WTC11 (cell line): ENCODE measurements around the gene OAS1.

Source experiments
- JUN ChIP-seq: sonication (generic); formaldehyde crosslinking; IDR thresholded peaks from 2 replicates; pipeline ENCODE4 v1.8.0; 2023; ENCODE audit warnings: mild to moderate bottlenecking, missing genetic modification reagents
- MYBL2 ChIP-seq: sonication (generic); formaldehyde crosslinking; IDR thresholded peaks from 2 replicates; pipeline ENCODE4 v1.8.1; 2023; ENCODE audit warnings: mild to moderate bottlenecking, moderate library complexity, missing genetic modification reagents
- NR2C2 ChIP-seq: sonication (generic); formaldehyde crosslinking; IDR thresholded peaks from 2 replicates; pipeline ENCODE4 v1.8.0; 2022; ENCODE audit warnings: mild to moderate bottlenecking, missing genetic modification reagents
- NR3C1 ChIP-seq: sonication (generic); formaldehyde crosslinking; conservative IDR thresholded peaks from 2 replicates; pipeline ENCODE4 v1.8.1; 2023; ENCODE audit warnings: low read depth, mild to moderate bottlenecking, missing genetic modification reagents
- SP1 ChIP-seq: sonication (generic); formaldehyde crosslinking; conservative IDR thresholded peaks from 2 replicates; pipeline ENCODE4 v1.8.1; 2022; ENCODE audit warnings: missing genetic modification reagents
- TEAD4 ChIP-seq: sonication (generic); formaldehyde crosslinking; IDR thresholded peaks from 2 replicates; pipeline ENCODE4 v1.8.0; 2022; ENCODE audit warnings: mild to moderate bottlenecking, missing genetic modification reagents
- ZNF121 ChIP-seq: sonication (generic); formaldehyde crosslinking; IDR thresholded peaks from 2 replicates; pipeline ENCODE4 v1.8.0; 2023; ENCODE audit warnings: missing genetic modification reagents
- ZNF423 ChIP-seq: fragments of 250-450 bp; sonication (Bioruptor Pico); IDR thresholded peaks from 2 replicates; pipeline ENCODE4 v2.1.2; 2022; ENCODE audit warnings: mild to moderate bottlenecking, moderate library complexity
- TF ChIP-seq, protein P1 (sequence below): fragments of 200-600 bp; IDR thresholded peaks from 2 replicates; pipeline ENCODE4 v1.8.0; 2022; ENCODE audit warnings: antibody characterized with exemption
- TF ChIP-seq, protein P2 (sequence below): sonication (generic); formaldehyde crosslinking; IDR thresholded peaks from 2 replicates; pipeline ENCODE4 v1.8.0; 2022; ENCODE audit warnings: missing genetic modification reagents
- TF ChIP-seq, protein P3 (sequence below): sonication (generic); formaldehyde crosslinking; IDR thresholded peaks from 2 replicates; pipeline ENCODE4 v1.8.0; 2022; ENCODE audit warnings: mild to moderate bottlenecking, missing genetic modification reagents
- TF ChIP-seq, protein P4 (sequence below): sonication (generic); formaldehyde crosslinking; IDR thresholded peaks from 2 replicates; pipeline ENCODE4 v1.8.0; 2022; ENCODE audit warnings: mild to moderate bottlenecking, missing genetic modification reagents
- TF ChIP-seq, protein P5 (sequence below): sonication (generic); formaldehyde crosslinking; IDR thresholded peaks from 2 replicates; pipeline ENCODE4 v1.8.1; 2022; ENCODE audit warnings: low read depth, mild to moderate bottlenecking, moderate library complexity, missing genetic modification reagents, borderline replicate concordance

DNA sequence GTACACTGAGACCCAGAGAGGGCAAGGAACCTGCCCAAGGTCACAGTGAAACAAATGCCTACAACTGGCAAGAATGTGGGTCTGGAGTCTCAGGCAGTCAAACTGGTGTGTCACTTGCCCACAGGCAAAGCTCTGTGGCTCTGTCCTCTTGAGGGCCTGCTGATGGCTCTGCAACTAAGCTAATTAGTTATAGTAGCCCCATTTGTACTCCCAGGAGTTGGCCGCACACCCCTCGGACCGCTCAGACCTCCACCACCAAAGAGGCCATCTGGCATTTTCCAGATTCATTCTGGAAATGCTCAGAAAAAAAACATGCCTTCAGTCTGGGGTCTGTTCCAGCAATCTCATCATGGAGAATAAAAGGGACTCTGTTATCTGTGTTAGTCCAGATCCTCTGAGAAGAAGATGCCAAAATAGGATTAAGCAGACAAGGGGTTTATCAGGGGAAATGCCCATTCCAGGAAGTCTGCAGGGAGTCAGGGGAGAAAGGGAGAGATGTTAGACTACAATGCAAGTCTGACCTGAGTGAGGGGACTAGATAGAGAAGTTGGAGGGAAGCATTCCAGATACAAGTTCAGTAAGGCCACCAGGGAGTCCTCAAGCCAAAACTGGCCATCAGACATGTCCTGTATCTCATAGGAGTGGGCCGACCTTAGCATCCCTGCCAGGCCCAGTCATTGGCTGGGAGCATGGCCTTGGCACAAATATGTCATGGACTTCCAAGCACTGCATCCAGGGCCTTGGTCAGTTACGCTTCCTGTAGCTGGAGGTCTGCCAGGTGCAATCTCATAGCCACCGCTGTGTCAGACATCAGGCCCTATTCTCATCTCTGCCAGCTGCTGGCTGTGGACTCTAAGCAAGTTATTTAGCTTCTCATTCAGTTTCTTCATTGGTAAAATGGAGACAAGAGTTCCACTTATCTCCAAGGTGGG, 15.4 kb upstream of the OAS1 start:
- TF ChIP-seq, protein P1, sequence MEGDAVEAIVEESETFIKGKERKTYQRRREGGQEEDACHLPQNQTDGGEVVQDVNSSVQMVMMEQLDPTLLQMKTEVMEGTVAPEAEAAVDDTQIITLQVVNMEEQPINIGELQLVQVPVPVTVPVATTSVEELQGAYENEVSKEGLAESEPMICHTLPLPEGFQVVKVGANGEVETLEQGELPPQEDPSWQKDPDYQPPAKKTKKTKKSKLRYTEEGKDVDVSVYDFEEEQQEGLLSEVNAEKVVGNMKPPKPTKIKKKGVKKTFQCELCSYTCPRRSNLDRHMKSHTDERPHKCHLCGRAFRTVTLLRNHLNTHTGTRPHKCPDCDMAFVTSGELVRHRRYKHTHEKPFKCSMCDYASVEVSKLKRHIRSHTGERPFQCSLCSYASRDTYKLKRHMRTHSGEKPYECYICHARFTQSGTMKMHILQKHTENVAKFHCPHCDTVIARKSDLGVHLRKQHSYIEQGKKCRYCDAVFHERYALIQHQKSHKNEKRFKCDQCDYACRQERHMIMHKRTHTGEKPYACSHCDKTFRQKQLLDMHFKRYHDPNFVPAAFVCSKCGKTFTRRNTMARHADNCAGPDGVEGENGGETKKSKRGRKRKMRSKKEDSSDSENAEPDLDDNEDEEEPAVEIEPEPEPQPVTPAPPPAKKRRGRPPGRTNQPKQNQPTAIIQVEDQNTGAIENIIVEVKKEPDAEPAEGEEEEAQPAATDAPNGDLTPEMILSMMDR = no peak
- TF ChIP-seq ZNF423 (no peak), NR3C1 (CRISPR knock-in tag) (no peak), NR2C2 (CRISPR knock-in tag) (no peak), ZNF121 (CRISPR knock-in tag) (no peak), TEAD4 (CRISPR knock-in tag) (no peak), JUN (CRISPR knock-in tag) (no peak), MYBL2 (CRISPR knock-in tag) (no peak), SP1 (CRISPR knock-in tag) (no peak)
- TF ChIP-seq, protein P2, sequence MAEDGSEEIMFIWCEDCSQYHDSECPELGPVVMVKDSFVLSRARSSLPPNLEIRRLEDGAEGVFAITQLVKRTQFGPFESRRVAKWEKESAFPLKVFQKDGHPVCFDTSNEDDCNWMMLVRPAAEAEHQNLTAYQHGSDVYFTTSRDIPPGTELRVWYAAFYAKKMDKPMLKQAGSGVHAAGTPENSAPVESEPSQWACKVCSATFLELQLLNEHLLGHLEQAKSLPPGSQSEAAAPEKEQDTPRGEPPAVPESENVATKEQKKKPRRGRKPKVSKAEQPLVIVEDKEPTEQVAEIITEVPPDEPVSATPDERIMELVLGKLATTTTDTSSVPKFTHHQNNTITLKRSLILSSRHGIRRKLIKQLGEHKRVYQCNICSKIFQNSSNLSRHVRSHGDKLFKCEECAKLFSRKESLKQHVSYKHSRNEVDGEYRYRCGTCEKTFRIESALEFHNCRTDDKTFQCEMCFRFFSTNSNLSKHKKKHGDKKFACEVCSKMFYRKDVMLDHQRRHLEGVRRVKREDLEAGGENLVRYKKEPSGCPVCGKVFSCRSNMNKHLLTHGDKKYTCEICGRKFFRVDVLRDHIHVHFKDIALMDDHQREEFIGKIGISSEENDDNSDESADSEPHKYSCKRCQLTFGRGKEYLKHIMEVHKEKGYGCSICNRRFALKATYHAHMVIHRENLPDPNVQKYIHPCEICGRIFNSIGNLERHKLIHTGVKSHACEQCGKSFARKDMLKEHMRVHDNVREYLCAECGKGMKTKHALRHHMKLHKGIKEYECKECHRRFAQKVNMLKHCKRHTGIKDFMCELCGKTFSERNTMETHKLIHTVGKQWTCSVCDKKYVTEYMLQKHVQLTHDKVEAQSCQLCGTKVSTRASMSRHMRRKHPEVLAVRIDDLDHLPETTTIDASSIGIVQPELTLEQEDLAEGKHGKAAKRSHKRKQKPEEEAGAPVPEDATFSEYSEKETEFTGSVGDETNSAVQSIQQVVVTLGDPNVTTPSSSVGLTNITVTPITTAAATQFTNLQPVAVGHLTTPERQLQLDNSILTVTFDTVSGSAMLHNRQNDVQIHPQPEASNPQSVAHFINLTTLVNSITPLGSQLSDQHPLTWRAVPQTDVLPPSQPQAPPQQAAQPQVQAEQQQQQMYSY (CRISPR knock-in tag) = no peak
- TF ChIP-seq, protein P3, sequence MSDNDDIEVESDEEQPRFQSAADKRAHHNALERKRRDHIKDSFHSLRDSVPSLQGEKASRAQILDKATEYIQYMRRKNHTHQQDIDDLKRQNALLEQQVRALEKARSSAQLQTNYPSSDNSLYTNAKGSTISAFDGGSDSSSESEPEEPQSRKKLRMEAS (CRISPR knock-in tag) = no peak
- TF ChIP-seq, protein P4, sequence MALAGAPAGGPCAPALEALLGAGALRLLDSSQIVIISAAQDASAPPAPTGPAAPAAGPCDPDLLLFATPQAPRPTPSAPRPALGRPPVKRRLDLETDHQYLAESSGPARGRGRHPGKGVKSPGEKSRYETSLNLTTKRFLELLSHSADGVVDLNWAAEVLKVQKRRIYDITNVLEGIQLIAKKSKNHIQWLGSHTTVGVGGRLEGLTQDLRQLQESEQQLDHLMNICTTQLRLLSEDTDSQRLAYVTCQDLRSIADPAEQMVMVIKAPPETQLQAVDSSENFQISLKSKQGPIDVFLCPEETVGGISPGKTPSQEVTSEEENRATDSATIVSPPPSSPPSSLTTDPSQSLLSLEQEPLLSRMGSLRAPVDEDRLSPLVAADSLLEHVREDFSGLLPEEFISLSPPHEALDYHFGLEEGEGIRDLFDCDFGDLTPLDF (CRISPR knock-in tag) = no peak
- TF ChIP-seq, protein P5, sequence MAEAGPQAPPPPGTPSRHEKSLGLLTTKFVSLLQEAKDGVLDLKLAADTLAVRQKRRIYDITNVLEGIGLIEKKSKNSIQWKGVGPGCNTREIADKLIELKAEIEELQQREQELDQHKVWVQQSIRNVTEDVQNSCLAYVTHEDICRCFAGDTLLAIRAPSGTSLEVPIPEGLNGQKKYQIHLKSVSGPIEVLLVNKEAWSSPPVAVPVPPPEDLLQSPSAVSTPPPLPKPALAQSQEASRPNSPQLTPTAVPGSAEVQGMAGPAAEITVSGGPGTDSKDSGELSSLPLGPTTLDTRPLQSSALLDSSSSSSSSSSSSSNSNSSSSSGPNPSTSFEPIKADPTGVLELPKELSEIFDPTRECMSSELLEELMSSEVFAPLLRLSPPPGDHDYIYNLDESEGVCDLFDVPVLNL = no peak
